Ureter (tissue), 1 donor: ENCODE measurements around the gene GARNL3. TPM values are rescaled to one million over a fixed set of nuclear protein-coding genes. Genes with fewer than 3 reads are reported as not detected.

ENCODE experiments used
- DNase-seq: peaks from one replicate; pipeline ENCODE4 v3.0.0-alpha.2; 2020; ENCODE audit warnings: low spot score
- total RNA-seq: library from RNA; stranded (reverse); gene quantifications from one replicate; pipeline ENCODE4 v1.2.4, GENCODE V29; 2023
- donor health status: DM: yes; HTN: yes; CAD: no.

Gene GARNL3
- total RNA-seq, 1 donor from 2014 or later, result 59.0 TPM

- no peak for DNase-seq
Observed at GRCh38 chr9:127351182-127352166, 86.9 kb downstream of the GARNL3 start.

- no peak for DNase-seq
Observed at GRCh38 chr9:127353882-127354281, 89.3 kb downstream of the GARNL3 start.

- DNase-seq, result no peak
Observed at GRCh38 chr9:127356906-127357305, 92.3 kb downstream of the GARNL3 start.

- no peak for DNase-seq
Observed at GRCh38 chr9:127358023-127358535, 93.5 kb downstream of the GARNL3 start.

- DNase-seq, result no peak
Observed at GRCh38 chr9:127358770-127359169, 94.2 kb downstream of the GARNL3 start.

- DNase-seq, result no peak
Observed at GRCh38 chr9:127360250-127360649, 95.7 kb downstream of the GARNL3 start.

GRCh38 chr9:127360829-127361228, 96.3 kb downstream of the GARNL3 start:
- DNase-seq, result no peak

GRCh38 chr9:127361561-127361960, 97.0 kb downstream of the GARNL3 start:
- DNase-seq, result peak; percentile 70

- DNase-seq, result no peak
Observed at GRCh38 chr9:127362829-127363228, 98.3 kb downstream of the GARNL3 start.

- DNase-seq, result no peak
Observed at GRCh38 chr9:127365461-127365860, 100.9 kb downstream of the GARNL3 start.

GRCh38 chr9:127366594-127366993, 102.0 kb downstream of the GARNL3 start:
- no peak for DNase-seq

- DNase-seq, result no peak
Observed at GRCh38 chr9:127368852-127369402, 104.4 kb downstream of the GARNL3 start.

- no peak for DNase-seq
Observed at GRCh38 chr9:127369428-127369827, 104.9 kb downstream of the GARNL3 start.

- no peak for DNase-seq
Observed at GRCh38 chr9:127370147-127370579, 105.6 kb downstream of the GARNL3 start.

- no peak for DNase-seq
Observed at GRCh38 chr9:127370672-127371648, 106.4 kb downstream of the GARNL3 start.

- no peak for DNase-seq
Observed at GRCh38 chr9:127380479-127380878, 115.9 kb downstream of the GARNL3 start.

GRCh38 chr9:127382541-127382940, 118.0 kb downstream of the GARNL3 start:
- DNase-seq, result no peak

GRCh38 chr9:127384016-127384730, 119.6 kb downstream of the GARNL3 start:
- no peak for DNase-seq

- DNase-seq, result no peak
Observed at GRCh38 chr9:127384901-127385300, 120.3 kb downstream of the GARNL3 start.

GRCh38 chr9:127386249-127386648, 121.7 kb downstream of the GARNL3 start:
- no peak for DNase-seq

- no peak for DNase-seq
Observed at GRCh38 chr9:127386981-127387380, 122.4 kb downstream of the GARNL3 start.
